ENCODE data around the gene EYA2.

DNA sequence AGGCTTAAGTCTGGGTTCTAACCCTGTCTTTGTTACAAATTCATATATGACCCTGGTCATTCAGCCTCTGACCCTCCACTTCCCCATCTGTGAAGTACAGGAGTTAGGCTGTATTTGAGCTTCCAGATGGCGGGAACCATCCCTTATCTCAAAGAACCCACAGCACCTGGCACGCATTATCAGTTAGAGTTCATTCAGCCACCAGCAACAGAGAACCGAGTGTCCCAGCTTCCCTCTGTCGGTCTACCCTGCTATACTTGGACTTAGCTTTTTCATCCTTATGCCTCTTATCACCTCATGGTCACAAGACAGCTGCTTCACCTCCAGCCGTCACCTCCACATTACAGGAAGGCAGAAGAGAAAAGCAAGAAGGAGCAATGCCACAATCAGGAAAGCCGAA lies 147.8 kb downstream of the EYA2 start:
- no peak for TF ChIP-seq POLR2AphosphoS5 (IDR thresholded peaks at IDR 0.05; ENCODE audit: insufficient read depth in 1 of 2, low read depth in 1 of 2)
- TF ChIP-seq, protein P1, sequence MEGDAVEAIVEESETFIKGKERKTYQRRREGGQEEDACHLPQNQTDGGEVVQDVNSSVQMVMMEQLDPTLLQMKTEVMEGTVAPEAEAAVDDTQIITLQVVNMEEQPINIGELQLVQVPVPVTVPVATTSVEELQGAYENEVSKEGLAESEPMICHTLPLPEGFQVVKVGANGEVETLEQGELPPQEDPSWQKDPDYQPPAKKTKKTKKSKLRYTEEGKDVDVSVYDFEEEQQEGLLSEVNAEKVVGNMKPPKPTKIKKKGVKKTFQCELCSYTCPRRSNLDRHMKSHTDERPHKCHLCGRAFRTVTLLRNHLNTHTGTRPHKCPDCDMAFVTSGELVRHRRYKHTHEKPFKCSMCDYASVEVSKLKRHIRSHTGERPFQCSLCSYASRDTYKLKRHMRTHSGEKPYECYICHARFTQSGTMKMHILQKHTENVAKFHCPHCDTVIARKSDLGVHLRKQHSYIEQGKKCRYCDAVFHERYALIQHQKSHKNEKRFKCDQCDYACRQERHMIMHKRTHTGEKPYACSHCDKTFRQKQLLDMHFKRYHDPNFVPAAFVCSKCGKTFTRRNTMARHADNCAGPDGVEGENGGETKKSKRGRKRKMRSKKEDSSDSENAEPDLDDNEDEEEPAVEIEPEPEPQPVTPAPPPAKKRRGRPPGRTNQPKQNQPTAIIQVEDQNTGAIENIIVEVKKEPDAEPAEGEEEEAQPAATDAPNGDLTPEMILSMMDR (IDR thresholded peaks at IDR 0.05) = no peak
